PC-9 (cell line): ENCODE results near the gene ARID4A.

Source experiments
- EZH2 ChIP-seq: fragments of 200-600 bp; sonication (generic); IDR thresholded peaks from 2 replicates; pipeline ENCODE4 v1.8.0; 2017; ENCODE audit warnings: antibody characterized with exemption, low read depth
- TF ChIP-seq, protein P1 (sequence below): fragments of 200-600 bp; sonication (generic); conservative IDR thresholded peaks from 2 replicates; pipeline ENCODE4 v1.6.1; 2017; ENCODE audit warnings: mixed run types, antibody characterized with exemption, mild to moderate bottlenecking, moderate library complexity

DNA sequence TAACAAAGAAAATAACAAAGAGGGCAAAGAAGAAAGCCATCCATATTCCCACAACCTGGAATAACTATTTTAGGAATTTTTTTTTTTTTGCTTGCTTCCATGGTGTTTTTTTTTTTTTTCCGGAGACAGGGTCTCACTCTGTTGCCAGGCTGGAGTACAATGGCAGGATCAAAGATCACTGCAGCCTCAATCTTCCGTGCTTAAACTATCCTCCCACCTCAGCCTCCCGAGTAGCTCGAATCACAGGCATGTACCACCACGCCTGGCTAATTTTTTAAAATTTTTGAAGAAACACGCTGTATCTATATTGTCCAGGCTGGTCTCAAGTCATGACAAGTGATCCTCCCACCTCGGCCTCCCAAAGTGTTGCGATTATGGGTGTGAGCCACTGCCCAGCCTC lies 20.2 kb upstream of the ARID4A start:
- TF ChIP-seq, protein P1, sequence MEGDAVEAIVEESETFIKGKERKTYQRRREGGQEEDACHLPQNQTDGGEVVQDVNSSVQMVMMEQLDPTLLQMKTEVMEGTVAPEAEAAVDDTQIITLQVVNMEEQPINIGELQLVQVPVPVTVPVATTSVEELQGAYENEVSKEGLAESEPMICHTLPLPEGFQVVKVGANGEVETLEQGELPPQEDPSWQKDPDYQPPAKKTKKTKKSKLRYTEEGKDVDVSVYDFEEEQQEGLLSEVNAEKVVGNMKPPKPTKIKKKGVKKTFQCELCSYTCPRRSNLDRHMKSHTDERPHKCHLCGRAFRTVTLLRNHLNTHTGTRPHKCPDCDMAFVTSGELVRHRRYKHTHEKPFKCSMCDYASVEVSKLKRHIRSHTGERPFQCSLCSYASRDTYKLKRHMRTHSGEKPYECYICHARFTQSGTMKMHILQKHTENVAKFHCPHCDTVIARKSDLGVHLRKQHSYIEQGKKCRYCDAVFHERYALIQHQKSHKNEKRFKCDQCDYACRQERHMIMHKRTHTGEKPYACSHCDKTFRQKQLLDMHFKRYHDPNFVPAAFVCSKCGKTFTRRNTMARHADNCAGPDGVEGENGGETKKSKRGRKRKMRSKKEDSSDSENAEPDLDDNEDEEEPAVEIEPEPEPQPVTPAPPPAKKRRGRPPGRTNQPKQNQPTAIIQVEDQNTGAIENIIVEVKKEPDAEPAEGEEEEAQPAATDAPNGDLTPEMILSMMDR: no peak
- TF ChIP-seq EZH2: no peak
